ENCODE data around the gene TBC1D5.

The TBC1D5 gene

GRCh38 chr3:17479681-17480405 is 262.6 kb downstream of the TBC1D5 start:
- no peak for DNase-seq (ENCODE audit: low read depth)

GRCh38 chr3:17478673-17479072 is 263.8 kb downstream of the TBC1D5 start:
- no peak for DNase-seq (ENCODE audit: low read depth)

DNA sequence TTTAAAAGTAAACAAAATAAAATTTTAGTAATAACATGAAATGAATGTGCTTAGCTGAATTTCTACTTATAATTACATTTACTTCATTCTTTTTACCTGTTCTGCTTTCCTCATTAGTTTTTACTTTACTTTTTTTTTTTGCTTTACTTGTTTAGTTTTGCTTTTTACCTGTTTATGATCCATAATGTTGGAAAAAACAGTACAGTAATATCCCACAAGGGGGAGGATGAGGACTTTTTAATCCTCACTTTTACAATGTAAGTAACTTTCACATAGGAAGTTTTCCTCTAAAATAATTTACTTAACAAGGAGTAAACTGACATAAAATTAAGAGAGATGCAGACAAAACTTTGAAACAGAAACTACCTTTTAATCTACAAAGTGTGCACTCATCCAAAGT is 268.7 kb downstream of the TBC1D5 start:
- no peak for DNase-seq (ENCODE audit: low read depth)

GRCh38 chr3:17469954-17470353 is 272.5 kb downstream of the TBC1D5 start:
- no peak for DNase-seq (ENCODE audit: low read depth)

GRCh38 chr3:17469520-17469919 is 272.9 kb downstream of the TBC1D5 start:
- no peak for DNase-seq (ENCODE audit: low read depth)

DNA sequence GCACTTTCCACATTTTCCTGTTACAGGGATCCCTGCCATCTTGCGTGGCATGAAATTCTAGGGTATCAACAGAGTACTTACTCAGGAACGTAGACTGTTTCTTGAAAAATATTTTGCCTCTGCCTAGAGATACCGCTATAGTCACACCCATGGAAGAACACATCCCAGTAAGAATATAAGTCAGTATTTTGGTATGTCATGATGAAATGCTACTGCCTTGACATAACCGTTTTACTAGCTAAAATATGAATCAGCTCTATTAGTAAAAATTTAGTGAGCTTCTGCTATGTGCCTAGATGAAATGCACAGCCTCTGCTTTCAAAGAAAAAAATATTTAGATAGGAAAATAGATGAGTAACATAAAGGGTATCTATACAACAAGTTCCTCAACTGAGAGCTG is 276.4 kb downstream of the TBC1D5 start:
- no peak for DNase-seq (ENCODE audit: low read depth)

- DNase-seq (ENCODE audit: low read depth) = no peak
These were observed 282.9 kb downstream of the TBC1D5 start for GRCh38 chr3:17459470-17459993.

DNA sequence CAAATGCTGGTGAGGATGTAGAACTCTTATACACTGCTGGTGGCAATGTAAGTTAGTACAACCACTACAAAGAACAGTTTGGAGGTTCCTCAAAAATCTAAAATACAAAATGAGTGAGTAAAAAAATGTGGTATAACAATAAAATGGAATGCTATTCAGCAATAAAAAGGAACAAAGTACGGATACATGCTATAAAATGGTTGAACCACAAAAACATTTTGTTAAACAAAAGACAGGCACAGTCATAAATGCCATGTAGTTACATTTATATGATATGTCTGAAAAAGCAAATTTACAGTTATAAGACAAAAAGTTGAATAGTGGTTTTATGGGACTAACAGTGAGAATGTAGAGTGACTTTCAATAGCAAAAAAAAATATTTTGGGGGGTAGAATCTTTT is 285.8 kb downstream of the TBC1D5 start:
- DNase-seq (ENCODE audit: low read depth) = no peak

DNA sequence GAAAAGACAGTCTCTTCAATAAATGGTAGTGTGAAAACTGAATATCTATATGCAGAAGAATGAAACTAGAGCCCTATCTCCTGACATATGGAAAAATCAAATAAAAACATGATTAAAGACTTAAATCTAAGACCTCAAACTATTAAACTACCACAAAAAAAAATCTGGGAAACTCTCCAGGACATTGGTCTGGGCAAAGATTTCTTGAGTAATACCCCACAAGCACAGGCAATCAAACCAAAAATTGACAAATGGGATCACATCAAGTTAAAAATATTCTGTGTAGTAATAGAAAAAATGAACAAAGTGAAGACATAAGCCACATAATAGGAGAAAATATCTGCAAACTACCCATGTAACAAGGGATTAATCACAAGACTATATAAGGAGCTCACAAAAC is 286.4 kb downstream of the TBC1D5 start:
- no peak for DNase-seq (ENCODE audit: low read depth)

- DNase-seq (ENCODE audit: low read depth) = no peak
These were observed 297.6 kb downstream of the TBC1D5 start for GRCh38 chr3:17444865-17445264.

- no peak for DNase-seq (ENCODE audit: low read depth)
These were observed 299.3 kb downstream of the TBC1D5 start for GRCh38 chr3:17443142-17443541.

GRCh38 chr3:17442332-17443049 is 299.9 kb downstream of the TBC1D5 start:
- DNase-seq (ENCODE audit: low read depth) = no peak

DNA sequence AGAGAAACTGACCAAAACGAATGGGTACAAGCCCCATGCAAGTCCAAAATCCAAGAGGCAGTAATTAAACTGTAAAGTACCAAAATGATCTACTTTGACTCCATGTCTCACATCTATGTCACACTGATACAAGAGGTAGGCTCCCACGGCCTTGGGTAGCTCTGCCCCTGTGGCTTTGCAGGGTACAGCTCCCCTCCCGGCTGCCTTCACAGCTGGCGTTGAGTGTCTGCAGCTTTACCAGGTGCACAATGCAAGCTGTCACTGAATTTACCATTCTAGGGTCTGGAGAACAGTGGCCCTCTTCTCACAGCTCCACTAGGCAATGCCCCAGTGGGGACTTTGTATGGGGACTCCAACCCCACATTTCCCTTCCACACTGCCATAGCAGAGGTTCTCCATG is 308.6 kb downstream of the TBC1D5 start:
- DNase-seq (ENCODE audit: low read depth) = no peak

DNA sequence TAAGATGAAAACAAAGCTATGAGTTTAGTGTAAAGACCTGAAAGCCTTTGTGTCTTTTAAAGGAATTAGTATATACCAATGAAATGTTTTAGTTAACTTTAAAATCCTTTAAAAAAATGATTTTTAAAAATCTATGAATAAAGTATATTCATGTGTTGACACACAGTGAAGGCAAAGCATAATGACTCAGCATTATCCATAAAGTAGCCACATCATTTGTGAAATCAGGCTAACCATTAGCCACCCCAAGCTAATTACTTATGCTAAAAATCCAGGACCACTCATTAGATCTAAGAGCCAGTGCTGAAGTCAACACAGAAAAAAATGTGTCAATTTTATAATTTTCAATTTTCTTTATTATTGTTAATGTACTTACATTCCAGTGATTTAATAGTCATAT is 310.2 kb downstream of the TBC1D5 start:
- DNase-seq (ENCODE audit: low read depth) = no peak

DNA sequence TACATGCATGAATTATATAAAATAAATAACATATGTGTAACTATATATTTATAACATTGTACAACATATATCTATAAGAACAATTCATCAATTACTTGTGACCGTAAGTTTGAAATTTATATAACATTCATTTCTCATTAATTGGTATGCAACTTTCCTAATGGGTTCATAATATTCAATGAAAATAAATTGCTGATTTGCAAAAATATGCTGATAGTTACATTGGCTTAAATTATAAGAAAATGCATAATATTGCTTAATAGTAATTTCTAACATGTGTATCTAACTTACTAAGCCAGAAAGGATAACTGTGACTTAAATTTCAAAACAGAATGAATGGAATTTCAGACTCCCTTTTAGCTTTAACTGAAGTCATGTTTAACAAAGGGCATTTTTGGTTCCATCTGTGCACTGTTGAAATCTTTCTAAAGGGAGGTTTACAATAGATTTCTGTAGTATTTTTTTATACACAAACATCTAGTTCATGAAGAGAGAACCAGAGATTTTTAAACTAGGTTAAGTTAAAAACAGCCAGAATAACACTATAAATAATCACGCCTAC is 310.9 kb downstream of the TBC1D5 start:
- no peak for DNase-seq (ENCODE audit: low read depth)

DNA sequence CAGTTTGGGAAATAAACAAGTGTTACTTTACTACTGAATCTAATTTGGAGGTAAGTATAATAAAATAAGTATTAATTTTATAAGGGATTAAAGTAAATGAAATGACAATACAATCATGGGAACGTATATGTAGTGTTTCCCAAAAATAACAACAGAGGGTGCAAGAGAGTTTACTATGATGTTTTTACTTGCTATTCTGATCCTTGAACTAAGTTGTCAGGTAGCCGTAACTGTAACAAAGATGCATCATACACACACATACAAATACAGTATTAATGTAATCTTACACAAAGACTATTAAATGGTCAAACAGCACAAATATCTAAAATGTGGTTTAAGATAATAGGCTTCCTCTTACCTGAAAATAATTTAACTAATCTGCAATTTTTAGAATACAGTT is 311.4 kb downstream of the TBC1D5 start:
- no peak for DNase-seq (ENCODE audit: low read depth)

DNA sequence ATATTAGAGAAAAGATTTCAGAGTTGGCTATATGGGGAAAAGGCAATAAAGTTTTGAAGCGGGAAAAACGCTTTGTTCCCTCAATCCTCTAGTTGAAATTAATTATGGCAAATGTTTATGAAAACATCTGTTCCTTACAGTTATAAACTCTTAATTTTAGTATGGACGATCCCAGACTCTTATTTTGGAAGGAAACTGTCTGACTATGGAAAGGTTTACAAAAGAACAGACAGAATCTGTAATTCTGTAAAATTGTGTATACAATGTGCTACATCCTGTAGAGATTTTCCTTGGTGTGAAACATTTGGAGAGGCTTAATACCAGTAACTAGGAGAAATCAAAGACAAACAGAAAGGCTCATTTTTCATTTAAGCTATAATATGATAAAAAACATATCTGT is 311.8 kb downstream of the TBC1D5 start:
- DNase-seq (ENCODE audit: low read depth) = no peak

DNA sequence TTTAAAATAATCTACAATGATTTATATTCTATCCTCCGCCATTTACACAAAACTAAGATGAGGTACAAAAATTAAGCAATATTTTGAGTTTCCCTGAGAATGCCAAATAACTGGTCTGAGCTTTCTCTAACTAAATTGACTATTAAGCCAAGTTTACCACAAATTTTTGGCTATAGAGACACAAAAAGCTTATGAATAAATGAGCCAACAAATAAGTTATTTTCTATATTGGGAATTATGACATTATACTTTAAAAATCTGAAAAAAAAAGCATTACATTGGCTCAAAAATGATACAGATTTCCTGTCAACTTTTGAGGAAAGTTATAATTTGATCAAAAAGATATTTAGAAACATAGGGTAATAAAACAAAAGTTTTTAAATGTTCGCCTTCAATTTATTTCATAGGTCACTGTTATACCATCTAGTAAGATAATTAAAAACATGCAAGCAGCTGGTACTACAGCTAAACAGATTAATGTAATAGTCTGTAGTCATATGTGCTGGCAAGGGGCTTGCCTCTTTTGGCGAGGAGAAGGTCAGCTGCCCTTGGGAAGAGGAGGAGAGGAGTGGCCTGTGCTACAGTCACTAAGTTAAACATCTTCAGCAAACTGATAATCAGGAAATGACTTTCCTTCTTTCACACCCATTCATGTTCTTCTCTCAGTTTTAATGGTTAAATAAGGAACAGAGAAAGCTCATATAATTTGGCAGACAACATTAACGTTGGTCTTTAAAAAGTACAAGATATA is 318.5 kb downstream of the TBC1D5 start:
- DNase-seq (ENCODE audit: low read depth) = no peak

- DNase-seq (ENCODE audit: low read depth) = no peak
These were observed 319.8 kb downstream of the TBC1D5 start for GRCh38 chr3:17422636-17423035.

DNA sequence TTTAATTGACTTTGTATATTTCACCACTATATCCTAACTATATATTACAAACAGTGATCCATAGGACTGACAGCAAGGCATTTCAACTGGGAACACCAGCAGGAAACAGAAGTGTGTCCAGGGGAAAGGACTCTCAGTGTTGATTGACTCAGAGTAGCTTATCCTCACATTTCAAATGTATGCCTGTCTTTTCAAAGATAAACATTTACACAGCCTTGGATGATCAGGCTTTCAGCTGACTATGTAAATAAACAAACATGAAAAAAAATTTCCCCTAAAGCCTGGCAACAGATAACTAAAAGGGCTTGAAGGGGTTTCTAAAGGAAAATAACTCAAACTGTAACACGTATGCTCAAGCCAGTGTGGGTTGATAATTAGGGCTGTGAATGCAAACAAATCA is 321.8 kb downstream of the TBC1D5 start:
- DNase-seq (ENCODE audit: low read depth) = no peak

GRCh38 chr3:17412950-17413530 is 329.4 kb downstream of the TBC1D5 start:
- DNase-seq (ENCODE audit: low read depth) = no peak

Data from stimulated activated CD8-positive, alpha-beta memory T cell treated with anti-CD3 and anti-CD28 coated beads, Interleukin-12 subunit alpha, Interleukin-12 subunit beta, amount 100 ng/mL, for 4 hours (primary cell).